A549 (cell line): ENCODE measurements around the gene TMPRSS5. TPM values are rescaled to one million over a fixed set of nuclear protein-coding genes. Genes with fewer than 3 reads are reported as not detected.

Experiments
- ATAC-seq, 2 experiments: fragments of 200-7000 bp in 1 of 2; fragments of >200 bp in 1 of 2; cut with Nextera tagmentation in 1 of 2; cut with Tn5 transposase in 1 of 2; 3 replicates each; pipeline versions ENCODE4 v1.8.0 to v1.9.1; 2018 to 2020; ENCODE audit warnings: mild to moderate bottlenecking in 1 of 2, moderate library complexity in 1 of 2
- CTCF ChIA-PET: fragments of 300-600 bp; sonication (Branson Sonifier 250); formaldehyde crosslinking; extraction: SDS; loops from one replicate; lab custom pipeline; 2021; ENCODE audit warnings: antibody characterized with exemption, inconsistent platforms; lab: Yijun Ruan, JAX
- POLR2A ChIA-PET: fragments of 350-600 bp; formaldehyde crosslinking; extraction: SDS; loops from one replicate; lab custom pipeline; 2021; ENCODE audit warnings: antibody characterized with exemption, inconsistent platforms; lab: Yijun Ruan, JAX
- DNase-seq, 2 experiments: peaks; one replicate each; pipeline versions ENCODE4 v3.0.0 to v3.0.0-alpha.2; 2011 to 2016; ENCODE audit warnings: low read depth in 1 of 2, low spot score in 1 of 2
- FAIRE-seq: peaks from 2 replicates; lab custom pipeline; 2011; peaks lifted over from hg19 to GRCh38; lab: Jason Lieb, UNC
- H3K27ac ChIP-seq, 2 experiments: fragments of >200 bp; sonication (Bioruptor Twin); formaldehyde crosslinking; 3 replicates each; pipeline ENCODE4 v1.5.1; 2016 to 2017
- H3K4me1 ChIP-seq: fragments of >200 bp; sonication (Bioruptor Twin); formaldehyde crosslinking; 3 replicates; pipeline ENCODE4 v1.6.1; 2016
- H3K4me2 ChIP-seq: fragments of >200 bp; sonication (Bioruptor Twin); formaldehyde crosslinking; 3 replicates; pipeline ENCODE4 v1.6.1; 2016
- H3K4me3 ChIP-seq: fragments of >200 bp; sonication (Bioruptor Twin); formaldehyde crosslinking; 3 replicates; pipeline ENCODE4 v1.5.1; 2016
- H3K9me3 ChIP-seq: fragments of >200 bp; sonication (Bioruptor Twin); formaldehyde crosslinking; 3 replicates; pipeline ENCODE4 v1.6.1; 2016
- CBX2 ChIP-seq: fragments of 200-600 bp; sonication (generic); IDR thresholded peaks from 2 replicates; pipeline ENCODE4 v1.6.1; 2016; ENCODE audit warnings: low read depth, mild to moderate bottlenecking, borderline replicate concordance
- CHD2 ChIP-seq: fragments of 150-350 bp; IDR thresholded peaks from 2 replicates; pipeline ENCODE4 v1.6.1; 2014; ENCODE audit warnings: low read length; ENCODE audit not compliant: partially characterized antibody
- EHF ChIP-seq: fragments of 250-450 bp; sonication (Bioruptor Pico); IDR thresholded peaks from 2 replicates; pipeline ENCODE4 v1.5.0; 2020; ENCODE audit warnings: mild to moderate bottlenecking
- EHMT2 ChIP-seq: fragments of 200-600 bp; sonication (generic); IDR thresholded peaks from 2 replicates; pipeline ENCODE4 v1.6.1; 2016; ENCODE audit warnings: antibody characterized with exemption, low read depth, mild to moderate bottlenecking, moderate library complexity
- HDAC2 ChIP-seq: fragments of 200-600 bp; sonication (generic); IDR thresholded peaks from 2 replicates; pipeline ENCODE4 v1.6.1; 2016
- HEYL ChIP-seq: fragments of 250-450 bp; sonication (Bioruptor Pico); IDR thresholded peaks from 2 replicates; pipeline ENCODE4 v1.8.0; 2021; ENCODE audit warnings: mild to moderate bottlenecking, moderate library complexity
- HOXB13 ChIP-seq: fragments of 250-450 bp; sonication (Bioruptor Pico); IDR thresholded peaks from 2 replicates; pipeline ENCODE4 v1.5.0; 2020; ENCODE audit warnings: low read depth, mild to moderate bottlenecking, moderate library complexity
- HOXB5 ChIP-seq: fragments of 250-450 bp; sonication (Bioruptor Pico); IDR thresholded peaks from 2 replicates; pipeline ENCODE4 v1.5.0; 2020; ENCODE audit warnings: mild to moderate bottlenecking, moderate library complexity
- KDM1A ChIP-seq: fragments of 200-600 bp; sonication (generic); IDR thresholded peaks from 2 replicates; pipeline ENCODE4 v1.6.1; 2016; ENCODE audit warnings: low read depth, mild to moderate bottlenecking
- MAFK ChIP-seq: fragments of 450-650 bp; IDR thresholded peaks from 2 replicates; pipeline ENCODE4 v1.6.1; 2014; ENCODE audit not compliant: partially characterized antibody
- NR3C1 ChIP-seq: fragments of >200 bp; sonication (Bioruptor Twin); formaldehyde crosslinking; IDR thresholded peaks from 3 replicates; pipeline ENCODE4 v1.6.1; 2017
- POLR2AphosphoS2 ChIP-seq: conservative IDR thresholded peaks from 2 replicates; pipeline ENCODE4 v1.6.1; 2012; ENCODE audit warnings: low read length, improper control_type of control experiment, inconsistent platforms
- RARB ChIP-seq: fragments of 250-450 bp; sonication (Bioruptor Pico); IDR thresholded peaks from 2 replicates; pipeline ENCODE4 v1.8.0; 2021; ENCODE audit warnings: mild to moderate bottlenecking, moderate library complexity
- RNF2 ChIP-seq: fragments of 200-600 bp; sonication (generic); IDR thresholded peaks from 2 replicates; pipeline ENCODE4 v1.6.1; 2016; ENCODE audit warnings: low read depth, mild to moderate bottlenecking, antibody characterized with exemption, moderate library complexity, borderline replicate concordance
- SMC3 ChIP-seq: fragments of >200 bp; sonication (Bioruptor Twin); formaldehyde crosslinking; IDR thresholded peaks from 3 replicates; pipeline ENCODE4 v1.6.1; 2018; ENCODE audit warnings: inconsistent platforms
- SREBF2 ChIP-seq: fragments of 450-650 bp; IDR thresholded peaks from 2 replicates; pipeline ENCODE4 v1.6.1; 2014; ENCODE audit warnings: mild to moderate bottlenecking, moderate library complexity
- ZFP36 ChIP-seq: fragments of 450-650 bp; IDR thresholded peaks from 2 replicates; pipeline ENCODE4 v1.6.1; 2014; ENCODE audit warnings: borderline replicate concordance; ENCODE audit not compliant: partially characterized antibody
- WGBS: methylation state at CpG from one replicate; pipeline ENCODE4 v1.1.6; 2017; ENCODE audit errors: missing lambda C conversion rate; 5-methylcytosine and 5-hydroxymethylcytosine counted together
- polyA plus RNA-seq, 4 experiments: library from polyadenylated mRNA; depleted of rRNA in 3 of 4; stranded (reverse); fragments of >200 nt; fragmentation: RNase III in 1 of 4; extraction: RNeasy Plus Mini Kit Qiagen cat#74134 plus additional on column Dnase treatment in 1 of 4; gene quantifications; 2 replicates in 3 of 4; 3 replicates in 1 of 4; pipeline ENCODE4 v1.2.3, GENCODE V29; 2011 to 2017
- TF ChIP-seq, protein P1 (sequence below): fragments of >200 bp; sonication (Bioruptor Twin); formaldehyde crosslinking; IDR thresholded peaks from 2 replicates; pipeline ENCODE4 v1.6.1; 2016
- TF ChIP-seq, protein P2 (sequence below): fragments of 250-450 bp; sonication (Bioruptor Pico); IDR thresholded peaks from 2 replicates; pipeline ENCODE4 v1.5.0; 2020; ENCODE audit warnings: low read depth, mild to moderate bottlenecking, moderate library complexity
- TF ChIP-seq, protein P3 (sequence below): fragments of 200-600 bp; sonication (generic); IDR thresholded peaks from 2 replicates; pipeline ENCODE4 v1.6.1; 2016; ENCODE audit warnings: antibody characterized with exemption, mild to moderate bottlenecking, moderate library complexity
- TF ChIP-seq, protein P4 (sequence below): fragments of 450-650 bp; IDR thresholded peaks from 2 replicates; pipeline ENCODE4 v1.6.1; 2014; ENCODE audit warnings: antibody characterized with exemption
- TF ChIP-seq, protein P5 (sequence below): fragments of >200 bp; sonication (Bioruptor Twin); formaldehyde crosslinking; IDR thresholded peaks from 3 replicates; pipeline ENCODE4 v1.6.1; 2016
- TF ChIP-seq, protein P6 (sequence below): fragments of >200 bp; sonication (Bioruptor Twin); formaldehyde crosslinking; IDR thresholded peaks from 3 replicates; pipeline ENCODE4 v1.5.1; 2016

Gene TMPRSS5
- polyA plus RNA-seq, 2 of the 4 experiments (the other 2 are of a cell fraction), result 0.12 TPM

DNA sequence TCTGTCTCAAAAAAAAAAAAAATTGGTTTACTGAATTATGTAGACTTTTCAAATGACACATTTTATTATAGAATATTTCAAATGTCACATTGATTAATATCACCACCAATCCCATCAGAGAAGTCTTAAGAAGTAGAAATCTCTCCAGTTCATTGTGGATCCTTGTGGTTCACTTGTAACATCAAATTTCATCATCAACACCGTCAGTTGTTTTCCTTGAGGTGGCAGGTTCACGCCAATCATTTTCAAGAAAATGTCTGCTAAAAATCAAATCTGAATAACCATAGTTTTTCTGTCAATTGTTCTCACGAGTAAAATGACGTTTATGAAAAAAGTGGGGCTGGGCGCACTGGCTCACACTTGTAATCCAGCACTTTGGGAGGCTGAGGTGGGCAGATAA lies 50.3 kb downstream of the TMPRSS5 start:
- Histone ChIP-seq H3K4me2 (no peak overlapping the region), H3K4me1 (no peaks in the 10 kb centered on the region), H3K27ac (no peak overlapping the region), H3K4me3 (no peak overlapping the region), H3K9me3 (no peaks in the 10 kb centered on the region)
- ChIA-PET CTCF (no interaction called here), POLR2A (no interaction called here)
- WGBS, result 58% methylated on average over 5 of the region's 5 CpGs
- ATAC-seq (no peak), DNase-seq (no peak), FAIRE-seq (no peak)
- no peak for TF ChIP-seq HDAC2
- no peak for TF ChIP-seq EHMT2
- no peak for TF ChIP-seq SMC3
- TF ChIP-seq, protein P1, sequence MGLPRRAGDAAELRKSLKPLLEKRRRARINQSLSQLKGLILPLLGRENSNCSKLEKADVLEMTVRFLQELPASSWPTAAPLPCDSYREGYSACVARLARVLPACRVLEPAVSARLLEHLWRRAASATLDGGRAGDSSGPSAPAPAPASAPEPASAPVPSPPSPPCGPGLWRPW, result no peak
- no peak for TF ChIP-seq NR3C1
- TF ChIP-seq, protein P2, sequence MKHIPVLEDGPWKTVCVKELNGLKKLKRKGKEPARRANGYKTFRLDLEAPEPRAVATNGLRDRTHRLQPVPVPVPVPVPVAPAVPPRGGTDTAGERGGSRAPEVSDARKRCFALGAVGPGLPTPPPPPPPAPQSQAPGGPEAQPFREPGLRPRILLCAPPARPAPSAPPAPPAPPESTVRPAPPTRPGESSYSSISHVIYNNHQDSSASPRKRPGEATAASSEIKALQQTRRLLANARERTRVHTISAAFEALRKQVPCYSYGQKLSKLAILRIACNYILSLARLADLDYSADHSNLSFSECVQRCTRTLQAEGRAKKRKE (CRISPR knock-in tag), result no peak
- TF ChIP-seq CBX2, result no peak
- TF ChIP-seq, protein P3, sequence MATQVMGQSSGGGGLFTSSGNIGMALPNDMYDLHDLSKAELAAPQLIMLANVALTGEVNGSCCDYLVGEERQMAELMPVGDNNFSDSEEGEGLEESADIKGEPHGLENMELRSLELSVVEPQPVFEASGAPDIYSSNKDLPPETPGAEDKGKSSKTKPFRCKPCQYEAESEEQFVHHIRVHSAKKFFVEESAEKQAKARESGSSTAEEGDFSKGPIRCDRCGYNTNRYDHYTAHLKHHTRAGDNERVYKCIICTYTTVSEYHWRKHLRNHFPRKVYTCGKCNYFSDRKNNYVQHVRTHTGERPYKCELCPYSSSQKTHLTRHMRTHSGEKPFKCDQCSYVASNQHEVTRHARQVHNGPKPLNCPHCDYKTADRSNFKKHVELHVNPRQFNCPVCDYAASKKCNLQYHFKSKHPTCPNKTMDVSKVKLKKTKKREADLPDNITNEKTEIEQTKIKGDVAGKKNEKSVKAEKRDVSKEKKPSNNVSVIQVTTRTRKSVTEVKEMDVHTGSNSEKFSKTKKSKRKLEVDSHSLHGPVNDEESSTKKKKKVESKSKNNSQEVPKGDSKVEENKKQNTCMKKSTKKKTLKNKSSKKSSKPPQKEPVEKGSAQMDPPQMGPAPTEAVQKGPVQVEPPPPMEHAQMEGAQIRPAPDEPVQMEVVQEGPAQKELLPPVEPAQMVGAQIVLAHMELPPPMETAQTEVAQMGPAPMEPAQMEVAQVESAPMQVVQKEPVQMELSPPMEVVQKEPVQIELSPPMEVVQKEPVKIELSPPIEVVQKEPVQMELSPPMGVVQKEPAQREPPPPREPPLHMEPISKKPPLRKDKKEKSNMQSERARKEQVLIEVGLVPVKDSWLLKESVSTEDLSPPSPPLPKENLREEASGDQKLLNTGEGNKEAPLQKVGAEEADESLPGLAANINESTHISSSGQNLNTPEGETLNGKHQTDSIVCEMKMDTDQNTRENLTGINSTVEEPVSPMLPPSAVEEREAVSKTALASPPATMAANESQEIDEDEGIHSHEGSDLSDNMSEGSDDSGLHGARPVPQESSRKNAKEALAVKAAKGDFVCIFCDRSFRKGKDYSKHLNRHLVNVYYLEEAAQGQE, result no peak
- no peak for TF ChIP-seq MAFK
- no peak for TF ChIP-seq EHF (CRISPR knock-in tag)
- TF ChIP-seq, protein P4, sequence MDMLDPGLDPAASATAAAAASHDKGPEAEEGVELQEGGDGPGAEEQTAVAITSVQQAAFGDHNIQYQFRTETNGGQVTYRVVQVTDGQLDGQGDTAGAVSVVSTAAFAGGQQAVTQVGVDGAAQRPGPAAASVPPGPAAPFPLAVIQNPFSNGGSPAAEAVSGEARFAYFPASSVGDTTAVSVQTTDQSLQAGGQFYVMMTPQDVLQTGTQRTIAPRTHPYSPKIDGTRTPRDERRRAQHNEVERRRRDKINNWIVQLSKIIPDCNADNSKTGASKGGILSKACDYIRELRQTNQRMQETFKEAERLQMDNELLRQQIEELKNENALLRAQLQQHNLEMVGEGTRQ, result no peak
- no peak for TF ChIP-seq CHD2
- TF ChIP-seq RNF2, result no peak
- TF ChIP-seq HOXB13, result no peak
- no peak for TF ChIP-seq HOXB5

DNA sequence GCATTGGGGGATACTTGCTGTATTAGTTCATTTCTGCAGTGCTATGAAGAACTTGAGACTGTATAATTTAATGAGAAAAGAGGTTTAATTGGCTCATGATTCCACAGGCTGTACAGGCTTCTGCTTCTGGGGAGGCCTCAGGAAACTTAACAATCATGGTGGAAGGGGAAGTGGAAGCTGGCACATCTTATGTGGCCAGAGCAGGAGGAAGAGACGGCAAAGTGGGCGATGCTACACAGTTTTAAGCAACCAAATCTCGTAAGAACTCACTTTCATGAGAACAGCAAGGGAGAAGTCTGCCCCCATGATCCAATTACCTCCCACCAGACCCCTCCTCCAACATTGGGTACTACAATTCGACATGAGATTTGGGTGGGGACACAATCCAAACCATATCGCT lies 55.1 kb downstream of the TMPRSS5 start:
- Histone ChIP-seq H3K27ac (no peak overlapping the region), H3K4me3 (no peak overlapping the region), H3K9me3 (no peaks in the 10 kb centered on the region), H3K4me2 (no peak overlapping the region), H3K4me1 (no peaks in the 10 kb centered on the region)
- TF ChIP-seq, protein P5, sequence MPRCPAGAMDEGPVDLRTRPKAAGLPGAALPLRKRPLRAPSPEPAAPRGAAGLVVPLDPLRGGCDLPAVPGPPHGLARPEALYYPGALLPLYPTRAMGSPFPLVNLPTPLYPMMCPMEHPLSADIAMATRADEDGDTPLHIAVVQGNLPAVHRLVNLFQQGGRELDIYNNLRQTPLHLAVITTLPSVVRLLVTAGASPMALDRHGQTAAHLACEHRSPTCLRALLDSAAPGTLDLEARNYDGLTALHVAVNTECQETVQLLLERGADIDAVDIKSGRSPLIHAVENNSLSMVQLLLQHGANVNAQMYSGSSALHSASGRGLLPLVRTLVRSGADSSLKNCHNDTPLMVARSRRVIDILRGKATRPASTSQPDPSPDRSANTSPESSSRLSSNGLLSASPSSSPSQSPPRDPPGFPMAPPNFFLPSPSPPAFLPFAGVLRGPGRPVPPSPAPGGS, result no peak
- TF ChIP-seq MAFK (no peak), EHF (CRISPR knock-in tag) (no peak), HEYL (CRISPR knock-in tag) (no peak), RARB (CRISPR knock-in tag) (no peak)
- ATAC-seq, result no peak
- DNase-seq, result no peak
- POLR2A ChIA-PET, result no interaction called here
- FAIRE-seq, result no peak
- WGBS, result 40% methylated on average over 5 of the region's 5 CpGs
- CTCF ChIA-PET, result no interaction called here

DNA sequence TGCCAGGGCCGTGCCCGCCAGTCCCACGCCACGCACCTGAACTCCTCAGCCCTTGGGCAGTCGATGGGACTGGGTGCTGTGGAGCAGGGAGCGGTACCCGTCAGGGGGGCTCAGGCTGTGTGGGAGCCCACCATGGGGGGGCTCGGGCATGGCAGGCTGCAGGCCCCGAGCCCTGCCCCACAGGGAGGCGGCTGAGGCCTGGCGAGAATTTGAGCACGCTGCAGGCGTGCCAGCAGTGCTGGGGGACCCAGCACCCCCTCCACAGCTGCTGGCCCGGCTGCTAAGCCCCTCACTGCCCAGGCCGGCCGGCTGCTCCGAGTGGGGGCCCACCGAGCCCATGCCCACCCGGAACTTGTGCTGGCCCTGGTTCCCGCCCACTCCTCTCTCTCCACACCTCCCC lies 56.8 kb downstream of the TMPRSS5 start:
- DNase-seq, result no peak
- 0% methylated on average over 1 of the region's 20 CpGs for WGBS
- H3K9me3 ChIP-seq, result no peaks in the 10 kb centered on the region
- POLR2A ChIA-PET, result no interaction called here
- CTCF ChIA-PET, result no interaction called here
- no peak overlapping the region for H3K27ac ChIP-seq
- H3K4me3 ChIP-seq, result no peak overlapping the region
- H3K4me2 ChIP-seq, result no peak overlapping the region
- no peak for ATAC-seq
- H3K4me1 ChIP-seq, result no peaks in the 10 kb centered on the region
- TF ChIP-seq, protein P6, sequence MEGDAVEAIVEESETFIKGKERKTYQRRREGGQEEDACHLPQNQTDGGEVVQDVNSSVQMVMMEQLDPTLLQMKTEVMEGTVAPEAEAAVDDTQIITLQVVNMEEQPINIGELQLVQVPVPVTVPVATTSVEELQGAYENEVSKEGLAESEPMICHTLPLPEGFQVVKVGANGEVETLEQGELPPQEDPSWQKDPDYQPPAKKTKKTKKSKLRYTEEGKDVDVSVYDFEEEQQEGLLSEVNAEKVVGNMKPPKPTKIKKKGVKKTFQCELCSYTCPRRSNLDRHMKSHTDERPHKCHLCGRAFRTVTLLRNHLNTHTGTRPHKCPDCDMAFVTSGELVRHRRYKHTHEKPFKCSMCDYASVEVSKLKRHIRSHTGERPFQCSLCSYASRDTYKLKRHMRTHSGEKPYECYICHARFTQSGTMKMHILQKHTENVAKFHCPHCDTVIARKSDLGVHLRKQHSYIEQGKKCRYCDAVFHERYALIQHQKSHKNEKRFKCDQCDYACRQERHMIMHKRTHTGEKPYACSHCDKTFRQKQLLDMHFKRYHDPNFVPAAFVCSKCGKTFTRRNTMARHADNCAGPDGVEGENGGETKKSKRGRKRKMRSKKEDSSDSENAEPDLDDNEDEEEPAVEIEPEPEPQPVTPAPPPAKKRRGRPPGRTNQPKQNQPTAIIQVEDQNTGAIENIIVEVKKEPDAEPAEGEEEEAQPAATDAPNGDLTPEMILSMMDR, result no peak
- TF ChIP-seq EHMT2 (no peak), KDM1A (no peak), POLR2AphosphoS2 (no peak), ZFP36 (no peak), SREBF2 (no peak), RARB (CRISPR knock-in tag) (no peak)
- TF ChIP-seq, protein P4, result no peak
- TF ChIP-seq, protein P1, result no peak
- FAIRE-seq, result no peak
